HG03469 (cell line): ENCODE results near the gene ATP10B.

ENCODE experiments used
- ATAC-seq: cut with Tn5 transposase; IDR thresholded peaks from one replicate; pipeline ENCODE4 v1.9.1; 2021; ENCODE audit warnings: mild to moderate bottlenecking, moderate library complexity, moderate number of reproducible peaks; ENCODE audit not compliant: unreplicated experiment

ATP10B gene

GRCh38 chr5:160643616-160644240, 208.3 kb downstream of the ATP10B start:
- ATAC-seq, result no peak

DNA sequence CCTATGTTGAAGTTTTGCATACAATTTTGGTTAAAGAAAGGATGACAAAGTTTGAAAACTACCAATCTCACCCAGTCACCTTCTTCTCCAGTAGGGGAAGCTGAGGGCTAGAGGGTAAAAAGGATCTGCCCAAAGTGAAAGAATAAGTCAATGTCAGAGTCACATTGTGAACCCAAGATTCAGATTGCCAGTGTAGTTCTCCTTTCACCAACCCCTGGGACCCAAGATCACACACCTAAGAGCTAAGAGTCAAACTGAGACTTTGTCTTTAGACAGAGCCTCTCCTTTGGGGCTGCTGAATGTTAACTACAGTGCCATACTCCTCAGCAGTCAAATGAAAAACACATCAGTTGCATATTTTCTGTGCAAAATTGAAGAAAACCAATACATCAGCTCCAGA, 210.6 kb downstream of the ATP10B start:
- peak; percentile 37 for ATAC-seq

GRCh38 chr5:160640406-160640805, 211.6 kb downstream of the ATP10B start:
- no peak for ATAC-seq

DNA sequence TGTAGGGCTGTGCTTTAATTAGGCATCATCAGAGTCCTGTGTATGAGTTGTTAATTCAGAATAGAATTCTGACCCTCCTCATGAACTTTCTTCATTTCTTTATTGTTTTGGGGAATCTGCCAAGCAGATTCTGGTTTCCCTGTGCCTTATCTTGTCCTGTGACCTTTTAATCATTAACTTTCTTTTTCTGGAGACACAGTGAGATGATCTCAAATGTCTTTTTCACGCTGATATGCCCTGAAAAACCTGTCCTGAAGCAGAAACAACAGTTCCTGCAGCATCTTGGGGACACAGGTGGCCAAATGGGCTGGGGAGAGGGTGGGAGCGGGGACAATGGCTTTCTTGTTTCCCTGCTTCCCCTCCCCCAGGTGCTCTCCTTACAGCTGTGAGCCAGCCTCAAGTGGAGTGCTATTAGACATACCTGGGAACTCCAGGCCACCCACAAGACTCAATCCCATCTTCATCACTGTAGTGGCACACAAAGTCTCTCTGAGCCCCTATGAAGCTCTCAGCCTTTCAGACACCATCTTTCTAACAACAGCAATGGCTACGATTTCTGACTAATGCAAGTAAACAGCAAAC, 213.8 kb downstream of the ATP10B start:
- ATAC-seq, result no peak

DNA sequence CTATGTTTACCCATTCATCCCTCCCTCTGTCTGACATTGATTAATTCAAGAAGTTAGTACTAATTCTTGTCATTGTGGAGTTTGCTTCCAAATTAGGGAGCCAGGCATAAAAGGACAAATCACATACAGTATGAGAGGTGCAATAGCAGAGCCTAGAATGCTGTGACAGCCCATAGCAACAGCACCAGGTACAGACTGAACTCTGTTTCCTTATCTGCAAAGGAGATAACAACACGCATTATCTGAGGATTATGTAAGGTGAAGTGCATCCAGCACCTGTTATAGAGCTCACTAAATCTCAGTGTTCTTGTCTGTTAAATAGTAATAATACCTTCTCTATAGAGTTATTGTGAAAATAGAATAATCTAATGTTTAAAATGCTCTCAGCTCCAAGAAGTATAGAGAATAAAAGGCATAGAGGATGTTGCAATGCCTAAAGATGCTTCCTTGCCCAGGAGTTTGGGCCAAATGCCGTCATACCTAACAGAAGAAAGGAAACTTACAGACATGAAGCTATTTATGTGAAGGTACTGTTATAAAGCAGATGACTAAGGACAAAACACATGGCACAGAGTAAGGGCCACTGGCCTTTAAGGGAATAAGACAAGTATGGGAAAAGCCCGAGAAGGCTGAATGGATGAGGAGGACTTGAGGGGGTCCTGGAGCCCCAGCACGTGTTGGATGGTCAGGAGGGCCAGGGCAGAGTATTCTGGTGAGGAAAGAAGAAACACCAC, 214.5 kb downstream of the ATP10B start:
- ATAC-seq, result no peak

DNA sequence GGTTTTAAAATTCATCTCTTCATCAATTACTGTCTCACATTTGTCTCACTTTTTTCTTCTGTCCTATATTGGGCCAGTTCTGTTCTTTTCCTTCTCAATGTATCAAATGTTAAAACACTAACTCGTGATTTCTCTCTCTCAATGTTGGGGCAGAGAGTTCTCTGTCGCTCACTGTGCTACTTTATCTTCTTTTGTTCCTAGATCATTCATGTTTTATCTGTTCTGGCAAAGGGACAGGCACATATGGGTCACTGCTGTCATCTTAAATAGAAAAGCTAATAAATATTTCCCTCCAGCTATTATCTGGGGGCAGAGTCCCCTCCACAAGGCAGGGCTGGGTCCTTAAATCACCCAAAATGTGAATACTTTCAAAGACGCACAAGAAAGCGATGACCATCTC, 216.3 kb downstream of the ATP10B start:
- ATAC-seq, result no peak

DNA sequence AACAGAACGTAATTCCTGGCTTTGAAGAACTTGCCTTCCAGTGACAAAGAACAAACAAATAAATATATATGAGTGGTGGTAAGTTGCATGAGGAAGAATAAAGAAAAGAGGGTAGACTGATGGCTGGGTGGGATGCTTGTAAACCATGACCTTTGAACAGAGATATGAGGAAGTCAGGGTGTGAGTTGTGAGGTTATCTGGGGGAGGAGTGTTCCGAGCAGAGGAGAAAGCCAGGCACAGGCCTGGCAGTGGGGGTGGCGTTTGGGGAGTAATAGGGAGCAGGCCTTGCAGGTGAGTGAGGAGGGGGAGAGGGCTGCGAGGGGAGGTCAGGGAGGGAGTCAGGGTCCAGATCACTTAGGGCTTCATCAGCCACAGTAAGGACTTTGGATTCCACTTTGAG, 217.0 kb downstream of the ATP10B start:
- no peak for ATAC-seq

- no peak for ATAC-seq
Observed at GRCh38 chr5:160629003-160629402, 223.0 kb downstream of the ATP10B start.

GRCh38 chr5:160628619-160628968, 223.4 kb downstream of the ATP10B start:
- no peak for ATAC-seq

DNA sequence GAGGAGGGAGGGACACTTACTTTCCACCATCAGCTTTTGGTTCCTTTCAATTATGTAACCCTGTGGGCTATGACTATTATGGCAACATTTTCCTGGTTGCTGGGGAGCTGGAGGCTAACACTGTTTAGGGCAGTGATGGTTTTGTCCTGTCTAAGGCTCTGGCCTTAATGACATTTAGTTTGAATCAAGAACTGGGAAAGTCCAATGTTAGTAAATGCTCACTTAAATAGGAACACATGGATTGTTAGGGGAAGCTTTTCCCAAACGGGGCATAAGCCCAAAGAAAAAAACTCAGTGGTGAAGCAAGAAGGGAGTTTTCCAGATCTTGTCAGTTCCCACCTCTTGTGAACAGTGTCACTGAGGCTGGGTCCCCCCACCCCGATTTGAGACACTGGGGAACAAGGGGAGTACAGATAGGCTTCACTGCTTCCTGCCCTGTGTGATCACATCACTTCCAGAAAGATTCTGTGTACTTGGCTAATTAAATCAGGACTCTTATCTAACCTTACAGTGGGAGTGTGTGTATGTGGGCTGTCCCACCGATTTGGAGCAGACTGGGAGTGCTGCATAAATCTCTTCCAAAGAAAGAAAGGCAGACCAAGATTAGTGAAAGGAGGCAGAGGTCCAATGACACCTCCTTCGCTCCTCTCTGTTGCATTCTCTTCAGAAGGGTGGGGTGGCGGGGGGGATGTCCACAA, 223.9 kb downstream of the ATP10B start:
- no peak for ATAC-seq

- ATAC-seq, result no peak
Observed at GRCh38 chr5:160626322-160626721, 225.7 kb downstream of the ATP10B start.

GRCh38 chr5:160621526-160621925, 230.5 kb downstream of the ATP10B start:
- ATAC-seq, result no peak

DNA sequence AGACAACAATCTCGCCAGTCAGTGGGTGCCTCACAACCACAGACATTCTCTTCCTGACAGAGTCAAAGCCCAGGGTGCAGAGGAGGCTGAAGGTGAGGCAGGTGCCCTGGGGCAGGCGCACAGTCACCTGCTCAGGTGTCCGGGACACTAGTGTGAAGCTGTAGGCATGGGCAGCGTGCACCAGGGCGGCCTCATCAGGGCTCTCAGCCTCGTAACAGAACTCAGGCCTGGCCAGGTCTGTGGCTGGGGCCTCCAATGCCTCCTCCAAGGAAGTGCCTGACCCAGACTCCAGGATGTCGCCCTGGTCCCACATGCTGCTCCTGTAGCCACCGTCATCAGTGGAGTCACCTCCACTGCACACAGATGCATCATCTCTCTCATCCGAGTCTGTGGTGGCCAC, 231.6 kb downstream of the ATP10B start:
- ATAC-seq, result no peak

GRCh38 chr5:160619381-160619780, 232.6 kb downstream of the ATP10B start:
- no peak for ATAC-seq

GRCh38 chr5:160618286-160618685, 233.7 kb downstream of the ATP10B start:
- no peak for ATAC-seq

- ATAC-seq, result no peak
Observed at GRCh38 chr5:160616712-160617497, 235.1 kb downstream of the ATP10B start.

GRCh38 chr5:160614136-160614535, 237.9 kb downstream of the ATP10B start:
- no peak for ATAC-seq

DNA sequence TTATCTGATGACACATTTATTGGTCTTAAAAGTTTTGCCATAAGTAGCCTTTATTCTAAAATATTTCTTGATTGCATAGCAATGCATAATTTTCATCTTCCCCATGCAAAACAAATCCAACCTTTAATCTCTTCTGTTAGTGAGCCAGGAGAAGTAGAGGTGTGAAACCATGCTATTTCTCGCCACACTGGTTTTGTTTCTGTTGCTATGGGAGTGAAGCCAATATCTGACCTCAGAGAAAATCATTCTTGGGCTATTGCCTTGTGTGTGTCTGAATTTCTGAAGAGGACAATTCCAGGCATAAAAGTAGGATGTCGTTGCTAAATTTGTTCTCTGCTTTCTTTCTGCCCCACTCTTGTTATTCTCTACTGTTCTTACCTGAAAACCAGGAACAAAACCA, 246.7 kb downstream of the ATP10B start:
- ATAC-seq, result no peak

DNA sequence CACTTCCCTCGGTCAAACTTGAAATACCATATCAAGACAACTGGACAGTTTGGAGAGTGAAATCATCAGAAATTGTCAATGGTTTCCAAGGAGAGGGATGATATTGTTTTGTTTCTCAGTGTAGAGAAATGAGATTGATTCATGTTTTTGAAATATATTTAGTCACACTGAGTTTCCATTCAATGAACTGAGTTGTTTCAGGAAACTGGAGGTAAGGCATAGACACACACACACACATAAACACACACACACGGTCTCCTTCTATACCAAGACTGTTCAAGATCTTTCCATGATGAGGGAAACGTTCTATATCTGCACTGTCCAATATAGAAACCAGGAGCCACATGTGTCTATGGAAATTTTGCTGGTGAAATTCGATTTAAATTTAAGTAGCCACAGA, 247.5 kb downstream of the ATP10B start:
- no peak for ATAC-seq

- no peak for ATAC-seq
Observed at GRCh38 chr5:160602744-160603143, 249.3 kb downstream of the ATP10B start.

DNA sequence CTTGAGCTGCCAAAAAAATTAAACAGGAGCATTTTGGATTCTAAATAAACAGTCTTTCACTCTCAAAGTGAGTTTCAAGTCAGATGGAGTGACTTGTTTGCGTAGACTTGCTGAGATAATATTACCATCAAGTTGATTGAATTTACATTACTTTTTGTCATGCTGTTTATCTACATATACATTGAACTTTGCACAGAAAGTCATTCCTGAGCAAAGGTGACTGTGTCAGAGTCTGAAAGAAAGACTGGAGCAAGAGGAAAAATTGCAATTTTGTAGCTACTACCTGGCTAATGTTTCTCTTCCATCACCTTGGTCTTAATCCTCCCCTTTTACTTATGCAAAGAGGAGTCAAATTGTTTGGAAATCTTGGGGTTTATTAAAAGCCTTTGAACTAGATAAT, 251.0 kb downstream of the ATP10B start:
- no peak for ATAC-seq
